Thymus (tissue), 11 donors: ENCODE data around the gene RNF220. TPM values are rescaled to one million over a fixed set of nuclear protein-coding genes. Genes with fewer than 3 reads are reported as not detected.
A peak's percentile ranks its signal among the peaks of the same experiment; 100 is the strongest.

Source experiments
- DNase-seq, 9 donors: peaks; one replicate each; pipeline ENCODE4 v3.0.0-alpha.2; 2013; ENCODE audit warnings: low spot score in 9 of 9, low read depth in 6 of 9, missing footprints in 1 of 9
- H3K27ac ChIP-seq, 2 donors: one replicate each; pipeline ENCODE4 v1.5.1; 2013; ENCODE audit warnings: control low read depth in 1 of 2, low read depth in 1 of 2, low read length in 1 of 2, mild to moderate bottlenecking in 1 of 2, moderate library complexity in 1 of 2
- H3K27me3 ChIP-seq, 2 donors: one replicate each; pipeline ENCODE4 v1.5.1; 2013; ENCODE audit warnings: low read length in 1 of 2; ENCODE audit not compliant: control insufficient read depth in 2 of 2, insufficient read depth in 1 of 2
- H3K36me3 ChIP-seq, 2 donors: one replicate each; pipeline ENCODE4 v1.5.1; 2013; ENCODE audit warnings: low read length in 1 of 2, mild to moderate bottlenecking in 1 of 2, moderate library complexity in 1 of 2; ENCODE audit not compliant: control insufficient read depth in 2 of 2, insufficient read depth in 2 of 2
- H3K4me1 ChIP-seq, 2 donors: one replicate each; pipeline ENCODE4 v1.5.1; 2013; ENCODE audit warnings: low read length in 2 of 2; ENCODE audit not compliant: control insufficient read depth in 2 of 2, insufficient read depth in 2 of 2
- H3K4me3 ChIP-seq, 2 donors: one replicate each; pipeline ENCODE4 v1.5.1; 2013; ENCODE audit warnings: low read length in 2 of 2, control low read depth in 1 of 2, mild to moderate bottlenecking in 1 of 2
- H3K9me3 ChIP-seq, 2 donors: one replicate each; pipeline ENCODE4 v1.5.1; 2013; ENCODE audit warnings: low read length in 1 of 2, mild to moderate bottlenecking in 1 of 2; ENCODE audit not compliant: control insufficient read depth in 2 of 2, insufficient read depth in 1 of 2
- WGBS: extraction: QIAGEN DNeasy Blood & Tissue Kit; methylation state at CpG from one replicate; pipeline ENCODE4 v1.1.7; 2013; 5-methylcytosine and 5-hydroxymethylcytosine counted together
- polyA plus RNA-seq: library from polyadenylated mRNA; stranded (reverse); fragments of 200-250 nt; gene quantifications from one replicate; pipeline ENCODE4 v1.2.3, GENCODE V29; 2013
- total RNA-seq: library from RNA; stranded (reverse); fragments of 120-200 nt; gene quantifications from one replicate; pipeline ENCODE4 v1.2.4, GENCODE V29; 2013
- donor health status: healthy.

Gene RNF220
- total and polyA plus RNA-seq, 2 donors = 66.3 to 70.0 TPM

DNA sequence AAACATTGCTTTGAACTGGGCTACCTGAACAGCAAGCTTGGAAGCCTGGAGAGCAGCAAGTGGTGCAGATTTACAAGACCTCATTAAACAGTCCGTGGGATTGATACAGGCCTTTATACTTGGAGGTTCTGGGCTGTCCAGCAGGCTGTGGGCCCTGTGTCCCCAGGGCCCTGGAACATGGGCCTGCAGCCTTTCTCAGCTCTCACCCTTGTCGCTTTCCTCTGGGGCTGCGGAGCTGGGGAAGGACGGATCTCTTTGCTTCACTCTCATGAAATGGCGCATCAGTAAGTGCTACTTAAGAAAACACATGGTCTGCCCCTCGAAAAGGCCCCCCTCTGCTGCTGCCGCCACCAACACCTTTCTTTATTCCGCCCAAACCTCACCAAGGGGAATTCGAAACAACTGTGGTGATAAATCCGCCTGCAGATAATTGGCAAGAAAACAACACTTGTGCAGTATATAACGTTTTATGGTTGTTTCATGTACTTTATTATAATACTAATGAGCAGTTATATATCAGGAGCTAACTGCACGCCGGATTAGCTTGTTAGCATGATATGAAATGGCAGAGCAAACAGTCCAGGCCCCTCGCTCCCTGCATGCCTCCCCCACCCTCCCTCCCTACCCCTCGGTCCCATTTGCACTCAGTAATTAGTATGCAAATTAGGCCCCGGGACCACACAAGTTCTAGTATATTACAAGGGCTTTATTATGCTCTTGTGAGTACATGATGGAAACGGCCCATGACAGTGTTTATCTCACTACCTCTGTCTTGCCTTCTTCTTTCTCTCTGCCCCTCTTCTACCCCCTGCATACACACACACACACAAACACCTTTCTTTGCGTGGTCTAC, 131.5 kb downstream of the RNF220 start:
- Histone ChIP-seq H3K36me3 (no peaks in the 10 kb centered on the region), H3K9me3 (no peaks in the 10 kb centered on the region), H3K4me3 (no peak overlapping the region), H3K27ac (no peak overlapping the region), H3K4me1 (peaks cover 0 to 7% of the 10 kb centered on the region in 2 donors), H3K27me3 (no peaks in the 10 kb centered on the region)
- WGBS = 96% methylated on average over 18 of the region's 18 CpGs
- no peak for DNase-seq

DNA sequence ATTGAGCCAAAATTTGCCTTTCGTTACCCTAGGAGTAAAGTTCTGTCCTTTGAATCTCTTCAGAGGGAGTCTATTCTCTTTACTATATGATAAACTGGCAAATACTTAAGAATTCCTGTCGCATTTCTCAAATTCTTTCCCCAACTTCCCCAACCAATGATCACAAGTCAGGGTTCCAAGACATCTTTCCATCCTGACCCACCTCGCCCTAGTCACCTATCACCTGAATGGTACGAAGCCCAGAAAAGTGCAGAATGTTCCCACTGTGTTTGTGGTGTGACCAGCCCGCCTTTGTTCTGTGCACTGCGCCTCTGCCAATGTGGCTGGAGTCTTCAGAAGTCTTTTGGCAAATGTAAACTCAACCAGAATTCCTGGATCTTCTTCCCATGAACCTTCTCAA, 132.5 kb downstream of the RNF220 start:
- Histone ChIP-seq H3K9me3 (no peaks in the 10 kb centered on the region), H3K27ac (no peak overlapping the region), H3K36me3 (no peaks in the 10 kb centered on the region), H3K4me3 (no peak overlapping the region), H3K4me1 (peaks cover 4 to 7% of the 10 kb centered on the region in 2 donors), H3K27me3 (no peaks in the 10 kb centered on the region)
- no peak for DNase-seq
- WGBS = 98% methylated on average over 6 of the region's 6 CpGs

- H3K27ac ChIP-seq = no peak overlapping the region
- no peak overlapping the region for H3K4me3 ChIP-seq
- no peaks in the 10 kb centered on the region for H3K27me3 ChIP-seq
- H3K4me1 ChIP-seq = peaks cover 0 to 11% of the 10 kb centered on the region in 2 donors
- WGBS = 94% methylated on average over 3 of the region's 3 CpGs
- no peaks in the 10 kb centered on the region for H3K9me3 ChIP-seq
- H3K36me3 ChIP-seq = no peaks in the 10 kb centered on the region
- no peak for DNase-seq
These were observed 132.9 kb downstream of the RNF220 start for GRCh38 chr1:44537956-44538355.

DNA sequence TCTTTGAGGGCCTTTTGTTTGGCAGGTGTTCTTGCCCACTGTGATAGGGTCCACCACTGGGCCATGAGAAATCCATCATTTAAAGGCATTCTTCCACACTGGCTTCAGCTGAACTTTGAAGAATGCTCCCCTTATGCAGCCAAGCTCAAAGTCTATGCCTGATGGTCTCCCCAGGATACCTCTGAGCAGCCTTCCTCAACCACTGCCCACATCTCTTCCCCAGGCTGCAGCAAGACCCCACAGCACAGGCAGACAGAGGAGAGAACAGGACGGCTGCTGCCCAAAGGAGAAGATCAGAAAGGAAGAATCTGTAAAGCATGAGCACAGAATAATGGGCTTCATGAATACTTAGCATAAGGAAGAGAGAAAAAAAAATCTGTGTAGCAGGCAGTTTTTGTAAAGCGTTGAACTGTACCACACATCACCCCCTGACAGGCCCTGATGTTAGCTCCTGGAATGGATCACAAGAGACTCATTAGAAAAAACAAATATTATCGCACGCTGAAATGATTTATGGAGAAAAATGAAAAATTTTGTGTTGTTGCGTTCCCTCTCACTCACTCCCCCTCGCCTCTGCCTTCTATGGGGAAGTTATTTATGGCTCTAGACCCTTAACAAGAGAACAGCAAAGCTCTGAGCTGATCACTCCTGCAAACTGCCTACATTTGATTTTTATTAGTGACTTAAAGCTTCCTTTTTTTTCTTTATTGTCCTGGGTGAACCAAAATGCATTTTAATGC, 135.1 kb downstream of the RNF220 start:
- WGBS = 87% methylated on average over 6 of the region's 6 CpGs
- peaks cover 0 to 19% of the 10 kb centered on the region in 2 donors for H3K4me1 ChIP-seq

DNA sequence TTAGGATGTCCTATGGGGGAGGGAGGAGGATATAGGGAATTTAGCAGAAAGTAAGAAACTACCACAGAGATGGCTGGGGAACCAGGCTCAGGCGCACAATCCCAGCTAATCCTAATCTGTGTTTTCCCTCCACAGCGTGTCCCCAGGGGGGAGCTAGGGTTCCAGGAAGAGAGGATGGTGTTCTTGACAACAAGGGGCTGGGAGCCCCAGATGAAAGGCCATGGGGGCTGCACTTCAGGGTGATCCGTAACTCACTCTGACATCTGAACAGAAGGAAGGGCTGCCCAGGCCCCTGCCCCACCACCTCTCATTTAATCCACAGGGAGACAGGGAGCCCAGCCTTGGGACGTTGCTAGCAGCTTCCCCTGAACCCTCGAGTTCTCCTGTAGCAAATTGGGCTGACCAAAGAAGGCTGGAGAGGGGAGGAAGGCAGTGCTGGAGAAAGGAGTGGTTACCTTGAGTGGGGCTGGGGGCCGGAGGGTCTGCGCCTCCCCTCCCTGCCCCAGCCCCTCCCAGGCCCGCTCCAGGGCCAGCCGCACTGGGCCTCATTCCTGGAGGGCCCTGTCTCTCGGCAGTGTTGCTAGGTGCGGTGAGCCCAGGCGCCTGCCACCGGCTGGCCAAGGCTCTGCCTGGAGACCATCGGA, 137.5 kb downstream of the RNF220 start:
- Histone ChIP-seq H3K36me3 (no peaks in the 10 kb centered on the region), H3K4me3 (no peak overlapping the region), H3K27ac (no peak overlapping the region), H3K27me3 (no peaks in the 10 kb centered on the region), H3K9me3 (no peaks in the 10 kb centered on the region), H3K4me1 (peaks cover 0 to 19% of the 10 kb centered on the region in 2 donors)
- 74% methylated on average over 14 of the region's 14 CpGs for WGBS
- no peak for DNase-seq

More for the DNA sequence above, 135.1 kb downstream of the RNF220 start:
- H3K36me3 ChIP-seq = no peaks in the 10 kb centered on the region
- no peak for DNase-seq
- H3K27ac ChIP-seq = no peak overlapping the region
- no peak overlapping the region for H3K4me3 ChIP-seq
- no peaks in the 10 kb centered on the region for H3K9me3 ChIP-seq
- no peaks in the 10 kb centered on the region for H3K27me3 ChIP-seq

- WGBS = 37% methylated on average over 15 of the region's 15 CpGs
- DNase-seq = peak in 3 of 9 donors; percentile 11 to 43 (median 12)
- no peaks in the 10 kb centered on the region for H3K27me3 ChIP-seq
- H3K27ac ChIP-seq = no peak overlapping the region
- H3K9me3 ChIP-seq = no peaks in the 10 kb centered on the region
- peaks cover 0 to 19% of the 10 kb centered on the region in 2 donors for H3K4me1 ChIP-seq
- no peaks in the 10 kb centered on the region for H3K36me3 ChIP-seq
- no peak overlapping the region for H3K4me3 ChIP-seq
These were observed 138.1 kb downstream of the RNF220 start for GRCh38 chr1:44543064-44543744.

GRCh38 chr1:44543786-44544185, 138.7 kb downstream of the RNF220 start:
- H3K27ac ChIP-seq = no peak overlapping the region
- no peaks in the 10 kb centered on the region for H3K36me3 ChIP-seq
- 96% methylated on average over 7 of the region's 7 CpGs for WGBS
- H3K9me3 ChIP-seq = no peaks in the 10 kb centered on the region
- H3K27me3 ChIP-seq = no peaks in the 10 kb centered on the region
- no peak for DNase-seq
- H3K4me3 ChIP-seq = no peak overlapping the region
- peaks cover 0 to 19% of the 10 kb centered on the region in 2 donors for H3K4me1 ChIP-seq

GRCh38 chr1:44544960-44545359, 139.9 kb downstream of the RNF220 start:
- WGBS = 97% methylated on average over 9 of the region's 9 CpGs
- no peaks in the 10 kb centered on the region for H3K27me3 ChIP-seq

More at GRCh38 chr1:44544960-44545359, 139.9 kb downstream of the RNF220 start:
- H3K36me3 ChIP-seq = no peaks in the 10 kb centered on the region
- no peak overlapping the region for H3K27ac ChIP-seq
- H3K4me3 ChIP-seq = no peak overlapping the region
- H3K9me3 ChIP-seq = no peaks in the 10 kb centered on the region
- peaks cover 0 to 19% of the 10 kb centered on the region in 2 donors for H3K4me1 ChIP-seq
- no peak for DNase-seq
